Sigmoid colon (tissue), 7 donors: ENCODE results near the gene HCAR1. TPM values are rescaled to one million over a fixed set of nuclear protein-coding genes. Genes with fewer than 3 reads are reported as not detected.
"Not testable (repeated sequence)": the region's sequence is repeated elsewhere in the genome, so short reads cannot be mapped to it uniquely, and the experiment has no call there.

Experiments
- DNase-seq: peaks from one replicate; pipeline ENCODE4 v3.0.0-alpha.2; 2019
- H3K27ac ChIP-seq, 4 donors: fragments of 200-600 bp; sonication (generic); one replicate each; pipeline ENCODE4 v1.5.1; 2016 to 2019; ENCODE audit warnings: mild to moderate bottlenecking in 1 of 4
- H3K27me3 ChIP-seq, 3 donors: fragments of 200-600 bp; sonication (generic); one replicate each; pipeline ENCODE4 v1.5.1; 2019; ENCODE audit warnings: mild to moderate bottlenecking in 1 of 3
- H3K36me3 ChIP-seq, 4 donors: fragments of 200-600 bp; sonication (generic); one replicate each; pipeline ENCODE4 v1.5.1; 2016 to 2019
- H3K4me1 ChIP-seq, 4 donors: fragments of 200-600 bp; sonication (generic); one replicate each; pipeline ENCODE4 v1.5.1; 2017 to 2019
- H3K4me3 ChIP-seq, 4 donors: fragments of 200-600 bp; sonication (generic); one replicate each; pipeline ENCODE4 v1.5.1; 2017 to 2019; ENCODE audit warnings: mild to moderate bottlenecking in 2 of 4, moderate library complexity in 1 of 4
- H3K9me3 ChIP-seq, 4 donors: fragments of 200-600 bp in 3 of 4; sonication (generic) in 3 of 4; one replicate each; pipeline versions ENCODE4 v1.5.1 to v1.6.1; 2013 to 2019
- EP300 ChIP-seq, 4 donors: sonication (generic); formaldehyde crosslinking; IDR thresholded peaks; one replicate each; pipeline ENCODE4 v1.6.1; 2017; ENCODE audit warnings: antibody characterized with exemption in 4 of 4
- POLR2A ChIP-seq, 2 donors: fragments of 450-650 bp; IDR thresholded peaks; one replicate each; pipeline ENCODE4 v1.6.1; 2016; ENCODE audit warnings: antibody characterized with exemption in 2 of 2, mild to moderate bottlenecking in 2 of 2, moderate library complexity in 2 of 2
- POLR2AphosphoS5 ChIP-seq, 4 donors: sonication (generic); formaldehyde crosslinking; IDR thresholded peaks; one replicate each; pipeline ENCODE4 v1.6.1; 2017; ENCODE audit warnings: antibody characterized with exemption in 4 of 4
- WGBS, 2 donors: extraction: QIAGEN DNeasy Blood & Tissue Kit; methylation state at CpG; one replicate each; pipeline ENCODE4 v1.1.7; 2013; 5-methylcytosine and 5-hydroxymethylcytosine counted together
- intact Hi-C: fragments of 100-400 bp; cut with DNase I; formaldehyde crosslinking; loops from one replicate; pipeline ENCODE4 v1.15.1; 2023
- polyA plus RNA-seq, 3 donors: library from polyadenylated mRNA; stranded (reverse); fragments of 200-250 nt; gene quantifications; one replicate each; pipeline ENCODE4 v1.2.3, GENCODE V29; 2013
- total RNA-seq, 4 donors: library from RNA; depleted of rRNA; stranded (reverse); fragments of >200 nt; gene quantifications; one replicate each; pipeline ENCODE4 v1.1.0, GENCODE V29; 2016
- TF ChIP-seq, protein P1 (sequence below), 4 experiments: fragments of 450-650 bp in 3 of 4; fragments of 200-600 bp in 1 of 4; IDR thresholded peaks; one replicate each; pipeline ENCODE4 v1.5.1; 2016 to 2019; ENCODE audit warnings: antibody characterized with exemption in 4 of 4, mild to moderate bottlenecking in 3 of 4, moderate library complexity in 2 of 4
- donor health status: healthy with polysubstance abuse.
- donor health status: Bipolar disorder and iron deficiency.
- donor health status: healthy.

HCAR1 gene
- total and polyA plus RNA-seq, 7 donors: under 0.01 to 0.12 TPM; not detected in 5

GRCh38 chr12:122701481-122701880 lies 29.2 kb downstream of the HCAR1 start:
- H3K9me3 ChIP-seq, H3K36me3 ChIP-seq, H3K27me3 ChIP-seq, H3K4me3 ChIP-seq, H3K4me1 ChIP-seq, DNase-seq, intact Hi-C loops, H3K27ac ChIP-seq: not testable (repeated sequence)
- WGBS, 2 donors: 45 to 51% methylated on average over 4 of the region's 4 CpGs

GRCh38 chr12:122700038-122700710 lies 30.5 kb downstream of the HCAR1 start:
- H3K4me1 ChIP-seq: not testable (repeated sequence)
- 87% methylated on average over 2 of the region's 9 CpGs; no CpG with 5 or more reads in 1 of the 2 donors for WGBS, 2 donors

GRCh38 chr12:122696922-122697321 lies 33.7 kb downstream of the HCAR1 start:
- H3K36me3 ChIP-seq, H3K4me1 ChIP-seq, H3K27ac ChIP-seq, H3K4me3 ChIP-seq, H3K9me3 ChIP-seq, intact Hi-C loops, DNase-seq, H3K27me3 ChIP-seq: not testable (repeated sequence)
- 82 to 90% methylated on average over 2 of the region's 2 CpGs for WGBS, 2 donors

More at GRCh38 chr12:122700038-122700710, 30.5 kb downstream of the HCAR1 start:
- H3K4me3 ChIP-seq, H3K36me3 ChIP-seq, intact Hi-C loops, H3K27ac ChIP-seq, DNase-seq, H3K9me3 ChIP-seq, H3K27me3 ChIP-seq: not testable (repeated sequence)

GRCh38 chr12:122691566-122691965 lies 39.1 kb downstream of the HCAR1 start:
- Histone ChIP-seq H3K36me3 (no peaks in the 10 kb centered on the region), H3K27ac (no peak overlapping the region), H3K9me3 (no peaks in the 10 kb centered on the region), H3K27me3 (no peaks in the 10 kb centered on the region), H3K4me3 (no peak overlapping the region), H3K4me1 (no peaks in the 10 kb centered on the region)
- intact Hi-C loops: no loop called here
- WGBS, 2 donors: 79 to 86% methylated on average over 3 of the region's 3 CpGs
- DNase-seq: no peak
- TF ChIP-seq, protein P1, sequence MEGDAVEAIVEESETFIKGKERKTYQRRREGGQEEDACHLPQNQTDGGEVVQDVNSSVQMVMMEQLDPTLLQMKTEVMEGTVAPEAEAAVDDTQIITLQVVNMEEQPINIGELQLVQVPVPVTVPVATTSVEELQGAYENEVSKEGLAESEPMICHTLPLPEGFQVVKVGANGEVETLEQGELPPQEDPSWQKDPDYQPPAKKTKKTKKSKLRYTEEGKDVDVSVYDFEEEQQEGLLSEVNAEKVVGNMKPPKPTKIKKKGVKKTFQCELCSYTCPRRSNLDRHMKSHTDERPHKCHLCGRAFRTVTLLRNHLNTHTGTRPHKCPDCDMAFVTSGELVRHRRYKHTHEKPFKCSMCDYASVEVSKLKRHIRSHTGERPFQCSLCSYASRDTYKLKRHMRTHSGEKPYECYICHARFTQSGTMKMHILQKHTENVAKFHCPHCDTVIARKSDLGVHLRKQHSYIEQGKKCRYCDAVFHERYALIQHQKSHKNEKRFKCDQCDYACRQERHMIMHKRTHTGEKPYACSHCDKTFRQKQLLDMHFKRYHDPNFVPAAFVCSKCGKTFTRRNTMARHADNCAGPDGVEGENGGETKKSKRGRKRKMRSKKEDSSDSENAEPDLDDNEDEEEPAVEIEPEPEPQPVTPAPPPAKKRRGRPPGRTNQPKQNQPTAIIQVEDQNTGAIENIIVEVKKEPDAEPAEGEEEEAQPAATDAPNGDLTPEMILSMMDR (IDR thresholded peaks at IDR 0.05): no peak
- no peak for TF ChIP-seq POLR2A (IDR thresholded peaks at IDR 0.05)

DNA sequence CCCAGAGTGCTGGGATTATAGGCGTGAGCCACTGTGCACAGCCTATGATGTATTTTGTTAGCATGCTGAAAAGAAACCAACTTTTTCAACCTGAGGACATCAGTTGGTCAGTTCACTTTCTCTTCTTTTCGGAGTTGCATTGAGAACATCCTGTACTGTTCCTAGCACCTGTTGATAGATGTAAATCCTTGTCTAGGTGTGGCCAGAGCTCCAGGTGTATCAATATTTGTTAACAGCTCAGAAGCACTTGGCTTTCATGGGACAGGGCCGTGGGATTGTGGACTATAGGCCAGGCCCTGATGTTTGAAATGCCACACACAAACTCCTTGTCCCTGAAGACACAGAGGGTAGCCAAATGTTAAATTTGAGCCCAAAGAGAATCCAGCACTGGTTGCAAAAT lies 42.4 kb downstream of the HCAR1 start:
- Histone ChIP-seq H3K36me3 (no peaks in the 10 kb centered on the region), H3K4me3 (no peak overlapping the region), H3K27ac (no peak overlapping the region), H3K9me3 (no peaks in the 10 kb centered on the region), H3K4me1 (no peaks in the 10 kb centered on the region), H3K27me3 (no peaks in the 10 kb centered on the region)
- TF ChIP-seq, protein P1 (IDR thresholded peaks at IDR 0.05): no peak
- no peak for TF ChIP-seq EP300 (IDR thresholded peaks at IDR 0.05)
- TF ChIP-seq POLR2A (IDR thresholded peaks at IDR 0.05): no peak
- no peak for TF ChIP-seq POLR2AphosphoS5 (IDR thresholded peaks at IDR 0.05)
- no peak for DNase-seq
- 26 to 76% methylated on average over 3 of the region's 3 CpGs for WGBS, 2 donors
- intact Hi-C loops: no loop called here

- Histone ChIP-seq H3K9me3 (no peaks in the 10 kb centered on the region), H3K27ac (no peak overlapping the region), H3K4me1 (no peaks in the 10 kb centered on the region), H3K27me3 (no peaks in the 10 kb centered on the region), H3K4me3 (no peak overlapping the region), H3K36me3 (no peaks in the 10 kb centered on the region)
- DNase-seq: no peak
- TF ChIP-seq POLR2A (IDR thresholded peaks at IDR 0.05): no peak
- 10 to 54% methylated on average over 5 of the region's 5 CpGs for WGBS, 2 donors
- intact Hi-C loops: no loop called here
Measured at GRCh38 chr12:122687086-122687485, 43.6 kb downstream of the HCAR1 start.

DNA sequence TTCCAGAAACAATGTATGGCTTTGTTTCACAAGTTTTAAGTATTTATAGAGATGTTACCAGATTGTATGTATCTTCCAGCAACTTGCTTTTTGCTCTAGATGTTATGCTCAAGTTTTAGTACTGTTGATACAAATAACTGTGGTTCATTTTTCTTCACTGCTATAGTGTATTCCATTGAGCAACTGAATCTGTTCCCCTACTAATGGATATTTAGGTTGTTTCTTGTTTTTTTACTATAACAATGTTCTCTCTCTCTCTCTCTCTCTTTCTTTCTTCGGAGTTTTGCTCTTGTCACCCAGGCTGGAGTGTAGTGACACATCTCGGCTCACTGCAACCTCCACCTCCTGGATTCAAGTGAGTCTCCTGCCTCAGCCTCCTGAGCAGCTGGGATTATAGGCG lies 44.1 kb downstream of the HCAR1 start:
- no peak overlapping the region for H3K27ac ChIP-seq
- H3K27me3 ChIP-seq: no peaks in the 10 kb centered on the region
- H3K9me3 ChIP-seq: no peaks in the 10 kb centered on the region
- no peaks in the 10 kb centered on the region for H3K36me3 ChIP-seq
- no peak overlapping the region for H3K4me3 ChIP-seq
- intact Hi-C loops: no loop called here
- no peak for DNase-seq
- WGBS, 2 donors: 84 to 92% methylated on average over 3 of the region's 3 CpGs
- no peak for TF ChIP-seq EP300 (IDR thresholded peaks at IDR 0.05)
- TF ChIP-seq, protein P1 (IDR thresholded peaks at IDR 0.05): no peak
- TF ChIP-seq POLR2AphosphoS5 (IDR thresholded peaks at IDR 0.05): no peak
- no peak for TF ChIP-seq POLR2A (IDR thresholded peaks at IDR 0.05)
- no peaks in the 10 kb centered on the region for H3K4me1 ChIP-seq
